ENCODE measurements around the gene RBKS.
"Not testable (repeated sequence)": the region's sequence is repeated elsewhere in the genome, so short reads cannot be mapped to it uniquely, and the experiment has no call there.

Gene RBKS

DNA sequence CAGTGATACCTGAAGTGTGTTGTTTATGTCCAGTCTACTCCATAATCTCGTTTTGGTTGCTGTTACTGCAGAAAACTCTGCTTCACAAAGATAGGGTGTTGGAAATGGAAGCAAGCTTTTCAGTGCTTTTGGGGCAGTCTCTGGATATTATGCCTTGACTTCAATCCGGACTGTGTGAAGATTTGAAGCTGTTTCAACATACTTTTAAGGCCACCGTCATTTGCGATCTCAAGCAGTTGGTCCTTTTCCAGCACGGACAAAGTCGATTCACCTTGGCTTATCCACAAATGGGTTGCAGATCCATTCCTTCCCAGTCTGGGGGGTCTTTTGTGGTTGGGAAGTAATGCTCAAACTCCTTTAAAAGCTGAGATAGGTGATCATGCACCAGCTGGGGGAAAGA is 20.4 kb downstream of the RBKS start:
- no peak for DNase-seq

DNA sequence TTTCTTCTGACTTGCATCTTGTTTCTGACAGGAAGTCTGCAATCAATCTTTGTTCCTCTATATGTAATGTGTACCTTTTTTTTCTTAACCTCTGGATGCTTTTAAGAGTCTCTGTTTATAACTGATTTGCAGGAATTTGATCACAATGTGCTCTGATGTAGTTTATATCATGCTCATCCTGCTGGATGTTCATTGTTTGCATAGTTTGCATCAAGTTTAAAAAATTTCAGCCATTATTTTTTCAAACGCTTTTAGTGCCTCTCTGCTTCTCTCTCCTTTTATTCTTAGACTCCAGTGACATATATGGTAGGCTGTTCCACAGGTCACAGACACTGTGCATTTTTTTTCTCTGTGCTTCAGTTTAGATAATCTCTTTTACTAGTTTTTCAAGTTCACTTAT is 23.9 kb downstream of the RBKS start:
- DNase-seq: no peak

- DNase-seq: not testable (repeated sequence)
Observed at GRCh38 chr2:27863955-27864354, 26.2 kb downstream of the RBKS start.

- no peak for DNase-seq
Observed at GRCh38 chr2:27863146-27863545, 27.0 kb downstream of the RBKS start.

DNA sequence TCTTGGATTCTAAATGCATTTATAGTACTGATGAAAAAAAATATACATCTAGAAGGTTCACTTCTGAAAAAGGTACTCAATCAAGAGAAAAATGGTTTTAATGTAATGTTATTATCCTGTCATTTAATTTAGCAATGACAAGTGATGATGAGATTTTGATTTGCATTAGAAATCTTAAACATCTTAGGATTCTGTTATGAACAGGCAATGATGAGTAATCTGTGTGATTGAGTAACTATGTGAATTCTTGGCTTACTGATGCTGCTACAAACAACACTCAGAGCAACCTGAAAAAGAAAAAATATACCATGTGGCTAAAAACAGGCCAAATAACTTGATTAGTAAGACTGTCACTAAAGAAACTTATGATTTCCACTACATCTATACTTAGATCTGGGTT is 30.1 kb downstream of the RBKS start:
- peak; percentile 23 for DNase-seq

GRCh38 chr2:27857417-27858172 is 32.6 kb downstream of the RBKS start:
- no peak for DNase-seq

DNA sequence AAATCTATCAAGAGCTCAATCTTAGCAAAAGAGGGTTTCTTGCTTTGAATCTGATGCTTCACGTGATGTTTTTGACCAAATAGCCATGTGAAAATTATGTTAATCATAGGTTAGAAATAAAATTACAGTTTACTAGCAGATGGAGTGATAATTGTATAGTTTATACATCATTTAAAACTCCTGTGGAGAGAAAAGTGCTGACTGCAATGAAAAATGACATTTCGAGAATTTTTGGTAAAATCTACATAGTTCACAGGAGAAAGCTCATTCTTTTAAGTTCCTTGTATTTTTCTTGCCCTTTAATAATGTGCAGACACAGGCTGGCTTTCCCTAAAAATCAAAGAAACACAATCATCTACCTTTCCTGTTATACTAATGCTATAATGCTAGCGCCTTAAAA is 33.2 kb downstream of the RBKS start:
- DNase-seq: no peak

DNA sequence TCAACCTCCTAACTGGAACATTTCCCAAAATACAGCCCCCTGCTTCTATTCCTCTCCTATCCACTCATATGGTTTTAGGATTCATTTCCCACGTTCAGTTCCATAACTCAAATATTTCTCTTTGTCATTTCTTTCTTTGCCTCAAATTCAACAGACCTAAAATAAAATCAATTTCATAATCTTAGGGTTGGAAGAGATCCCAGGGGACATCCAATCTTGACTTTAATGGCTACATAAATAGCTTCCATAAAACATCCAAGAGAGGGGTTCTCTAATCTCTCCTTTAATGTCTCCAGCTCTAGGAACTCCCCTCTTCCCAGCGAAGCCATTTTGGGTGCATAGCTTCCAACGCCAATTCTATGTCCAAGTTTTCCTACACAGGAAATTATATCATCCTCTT is 33.8 kb downstream of the RBKS start:
- DNase-seq: no peak

GRCh38 chr2:27855476-27855875 is 34.7 kb downstream of the RBKS start:
- no peak for DNase-seq

DNA sequence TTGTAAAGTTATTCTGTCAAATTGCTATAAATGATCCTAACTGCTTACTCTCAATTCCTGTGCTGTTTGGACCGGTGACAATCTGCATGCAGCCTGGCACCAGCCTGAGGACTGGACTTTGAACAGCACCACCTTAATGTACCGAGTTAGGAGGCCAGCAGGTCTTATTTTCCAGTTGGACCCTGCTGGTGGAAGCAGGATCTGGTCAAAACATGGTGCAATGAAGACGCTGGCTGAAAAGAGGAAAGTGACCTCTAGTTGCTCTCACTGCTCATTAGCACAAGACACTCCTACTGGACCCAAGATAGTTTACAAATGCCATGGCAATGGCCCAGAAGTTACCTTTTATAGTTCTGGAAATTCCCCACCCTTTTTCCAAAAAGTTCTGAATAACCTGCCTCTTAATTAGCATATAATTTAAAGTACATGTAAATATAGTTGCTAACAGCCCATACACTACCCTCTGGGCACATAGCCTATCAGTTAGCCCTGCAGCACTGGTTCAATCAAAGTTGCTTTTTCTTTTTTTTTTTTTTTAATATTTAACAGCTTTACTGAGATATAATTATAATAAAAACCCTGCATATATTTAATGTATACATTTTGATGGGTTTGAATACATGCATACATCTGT is 35.8 kb downstream of the RBKS start:
- peak; percentile 46 for DNase-seq

- DNase-seq: no peak
Observed at GRCh38 chr2:27852691-27853090, 37.5 kb downstream of the RBKS start.

DNA sequence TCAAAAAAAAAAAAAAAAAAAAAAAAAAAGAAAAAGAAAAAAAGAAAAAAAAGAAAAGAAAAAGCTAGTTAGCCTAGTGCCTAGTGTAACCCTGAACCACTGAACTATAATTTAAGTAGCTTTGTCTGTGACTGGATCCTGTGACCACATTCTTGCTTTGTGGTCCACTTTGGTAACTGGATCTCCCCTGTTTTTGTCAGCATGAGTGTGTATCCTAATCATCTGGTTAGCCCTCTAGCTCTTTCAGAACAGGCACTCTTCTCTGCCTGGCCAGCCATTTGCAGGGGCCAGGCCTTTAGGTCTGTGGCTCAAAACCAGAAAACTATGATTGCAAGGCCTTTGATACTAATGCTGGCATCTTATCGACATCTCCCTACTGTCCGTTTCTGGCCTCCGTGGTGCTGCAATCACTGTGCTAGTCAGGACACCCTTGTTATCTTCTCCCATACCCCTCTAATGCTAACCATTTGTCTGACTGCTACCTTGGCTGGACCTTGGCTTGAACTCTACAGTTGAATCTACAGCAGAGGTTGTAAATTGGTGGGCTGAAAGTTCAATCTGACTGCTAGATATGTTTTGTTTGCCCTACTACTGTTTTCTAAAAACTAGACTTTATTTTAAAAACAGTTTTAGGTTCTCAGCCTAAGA is 40.5 kb downstream of the RBKS start:
- peak; percentile 25 for DNase-seq

DNA sequence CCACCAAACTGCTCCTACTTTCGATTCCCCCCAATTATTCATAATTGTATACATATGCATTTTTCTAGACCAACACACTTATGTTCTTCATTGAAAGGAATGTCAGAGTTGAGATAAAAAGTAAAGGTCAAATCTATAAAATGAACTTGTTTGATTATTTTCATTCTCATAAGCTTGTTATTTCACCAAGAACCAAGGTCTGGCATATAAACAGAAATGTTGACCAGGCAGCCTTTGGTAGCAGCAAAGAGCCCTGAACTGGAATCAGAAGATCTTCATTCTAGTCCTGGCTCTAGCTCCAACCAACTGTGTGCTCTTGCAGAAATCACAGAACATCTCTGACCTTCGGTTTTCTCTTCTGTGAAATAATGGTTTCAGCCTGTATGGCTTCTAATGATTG is 42.9 kb downstream of the RBKS start:
- no peak for DNase-seq

GRCh38 chr2:27844821-27845255 is 45.3 kb downstream of the RBKS start:
- DNase-seq: no peak

- DNase-seq: no peak
Observed at GRCh38 chr2:27843992-27844391, 46.2 kb downstream of the RBKS start.

GRCh38 chr2:27842894-27843293 is 47.3 kb downstream of the RBKS start:
- DNase-seq: no peak

DNA sequence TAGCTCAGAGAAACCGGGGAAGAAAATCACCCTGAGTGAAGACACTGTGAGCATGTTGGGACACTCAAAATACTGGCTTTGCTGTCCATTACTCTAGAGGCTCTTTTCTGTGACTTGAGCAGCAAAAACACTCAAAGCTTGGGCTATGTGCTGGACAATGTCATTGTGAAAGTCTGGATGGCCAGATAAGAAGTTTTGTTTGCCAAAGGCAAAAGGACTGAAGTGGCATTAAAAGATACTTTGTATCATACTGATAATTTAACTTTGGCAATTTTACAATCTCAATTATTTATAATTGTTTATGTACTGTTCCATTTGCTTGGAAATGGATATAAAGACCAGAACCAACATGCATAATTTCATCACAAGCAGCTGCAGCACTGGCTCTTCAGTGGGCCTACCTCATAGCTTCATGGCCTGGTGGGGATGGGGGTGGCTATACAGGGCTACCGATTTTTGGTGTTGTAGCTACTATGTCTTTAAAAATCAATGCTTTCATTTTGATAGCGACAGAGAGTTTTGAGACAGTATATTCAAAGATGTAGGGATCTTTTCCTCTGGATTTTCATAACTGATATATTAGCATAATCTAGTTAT is 51.1 kb downstream of the RBKS start:
- no peak for DNase-seq

DNA sequence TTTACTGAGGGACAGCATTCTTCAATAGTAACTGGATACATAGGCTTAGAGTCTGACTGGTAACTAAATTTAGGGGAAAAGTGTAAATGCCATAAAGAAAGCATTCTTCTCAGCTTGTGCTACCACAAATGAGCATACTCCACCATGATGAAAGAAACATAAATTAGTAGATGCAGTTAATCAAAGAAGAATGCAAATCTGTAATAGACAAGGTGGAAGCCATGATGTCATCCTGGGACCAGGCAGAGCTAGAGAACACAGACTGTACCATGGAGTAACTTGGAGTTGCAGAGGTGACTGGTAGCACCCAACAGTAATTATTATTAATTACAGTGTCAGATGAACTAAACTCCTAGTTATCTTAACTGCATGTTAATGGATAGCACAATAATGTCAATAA is 51.7 kb downstream of the RBKS start:
- no peak for DNase-seq

- no peak for DNase-seq
Observed at GRCh38 chr2:27833931-27834330, 56.3 kb downstream of the RBKS start.

DNA sequence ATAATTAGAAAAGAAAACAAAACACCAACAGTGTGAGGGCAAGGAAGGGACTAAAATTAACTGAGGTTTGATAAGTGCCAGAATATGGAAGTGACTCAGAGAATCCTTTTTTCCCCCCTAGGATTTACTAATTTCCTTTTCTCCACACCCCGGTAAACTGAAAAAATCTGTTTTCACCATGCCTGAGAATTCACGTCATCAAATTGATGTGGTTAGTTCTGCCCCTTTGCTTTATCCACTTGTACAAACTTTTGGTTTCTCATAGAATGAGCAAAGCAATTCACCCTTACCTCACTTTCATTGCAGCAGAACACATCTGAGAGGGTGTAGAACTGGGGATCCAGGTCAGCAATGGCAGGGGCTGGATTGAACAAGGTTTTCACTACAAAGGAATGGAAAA is 57.8 kb downstream of the RBKS start:
- DNase-seq: peak; percentile 95

DNA sequence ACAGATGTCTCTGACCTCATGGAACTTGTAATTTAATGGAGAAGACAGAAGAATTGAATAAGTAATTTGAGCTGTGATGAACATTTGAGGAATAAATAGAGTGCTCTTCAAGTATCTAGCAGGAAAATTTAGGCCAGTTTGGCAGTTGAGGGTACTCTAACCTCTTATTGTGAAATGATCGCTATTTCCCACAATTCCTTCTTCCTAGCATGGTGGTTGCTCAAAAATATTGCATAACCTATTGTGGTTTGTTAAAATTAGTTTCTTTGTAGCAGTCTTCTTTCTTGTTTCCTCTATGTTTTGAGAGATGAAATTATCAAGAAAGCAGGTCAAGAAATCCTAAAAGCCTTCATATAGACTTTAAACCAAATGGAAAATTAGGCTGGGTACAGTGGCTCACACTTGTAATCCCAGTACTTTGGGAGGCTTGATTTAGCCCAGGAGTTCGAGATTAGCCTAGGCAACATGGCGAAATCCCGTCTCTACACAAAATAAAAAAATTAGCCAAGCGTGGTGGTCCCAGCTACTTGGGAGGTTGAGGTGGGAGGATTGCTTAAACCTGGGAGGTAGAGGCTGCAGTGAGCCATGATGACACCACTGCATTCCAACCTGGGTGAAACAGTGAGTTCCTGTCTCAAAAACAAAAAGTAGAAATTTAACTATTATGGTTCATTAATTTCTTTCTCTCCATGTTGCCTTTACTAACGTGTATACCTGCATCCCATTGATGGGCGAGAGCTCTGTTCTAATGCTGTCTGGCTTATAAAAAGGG is 58.7 kb downstream of the RBKS start:
- peak; percentile 99 for DNase-seq

GRCh38 chr2:27830656-27831055 is 59.5 kb downstream of the RBKS start:
- peak; percentile 81 for DNase-seq

DNA sequence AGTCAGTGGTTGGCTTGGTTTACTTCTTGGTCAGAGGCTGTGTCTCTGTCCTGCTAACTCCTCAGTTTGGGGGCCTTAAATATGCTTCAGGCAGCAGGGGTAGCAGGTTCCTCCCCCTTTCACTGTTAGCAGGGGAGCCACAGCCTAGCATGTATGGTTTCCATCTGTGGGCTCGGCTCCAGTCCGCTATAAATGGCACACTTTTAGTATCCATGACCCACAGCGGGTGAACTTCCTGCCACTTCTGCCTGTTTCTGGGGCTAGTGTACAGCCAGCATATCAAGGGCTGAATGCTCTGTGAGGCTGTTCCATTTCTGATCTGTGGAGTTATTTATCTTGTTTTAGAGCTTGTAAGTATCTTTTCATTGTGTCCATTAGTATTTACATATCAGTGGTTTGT is 60.4 kb downstream of the RBKS start:
- peak; percentile 67 for DNase-seq
